Right lobe of liver (tissue), 4 donors: ENCODE results near the gene RHEBL1.

Experiments
- CTCF ChIP-seq, 4 donors: fragments of 200-600 bp in 3 of 4; fragments of 450-650 bp in 1 of 4; IDR thresholded peaks; one replicate each; pipeline versions ENCODE4 v1.5.1 to v1.8.0; 2016 to 2022; ENCODE audit warnings: antibody characterized with exemption in 4 of 4, mild to moderate bottlenecking in 2 of 4
- POLR2A ChIP-seq: fragments of 450-650 bp; IDR thresholded peaks from one replicate; pipeline ENCODE4 v1.6.1; 2017; ENCODE audit warnings: antibody characterized with exemption, mild to moderate bottlenecking
- donor health status: DM: no; HTN: no; CAD: no.
- donor health status: DM: no; HTN: no; CAD: no.
- donor health status: DM: no; HTN: yes; CAD: no.

GRCh38 chr12:49034286-49034622 is 35.5 kb downstream of the RHEBL1 start:
- TF ChIP-seq POLR2A (no peak), CTCF (IDR thresholded peaks at IDR 0.05) (no peak)
